Activated CD4-positive, CD25-positive, alpha-beta regulatory T cell treated with anti-CD3 and anti-CD28 coated beads, Interleukin-2, amount 50 U/mL, for 72 hours (primary cell): ENCODE data around the gene ALS2.
"Not testable (repeated sequence)": the region's sequence is repeated elsewhere in the genome, so short reads cannot be mapped to it uniquely, and the experiment has no call there.

Experiments used
- DNase-seq: peaks from one replicate; pipeline ENCODE4 v3.0.0; 2021

Gene ALS2

DNA sequence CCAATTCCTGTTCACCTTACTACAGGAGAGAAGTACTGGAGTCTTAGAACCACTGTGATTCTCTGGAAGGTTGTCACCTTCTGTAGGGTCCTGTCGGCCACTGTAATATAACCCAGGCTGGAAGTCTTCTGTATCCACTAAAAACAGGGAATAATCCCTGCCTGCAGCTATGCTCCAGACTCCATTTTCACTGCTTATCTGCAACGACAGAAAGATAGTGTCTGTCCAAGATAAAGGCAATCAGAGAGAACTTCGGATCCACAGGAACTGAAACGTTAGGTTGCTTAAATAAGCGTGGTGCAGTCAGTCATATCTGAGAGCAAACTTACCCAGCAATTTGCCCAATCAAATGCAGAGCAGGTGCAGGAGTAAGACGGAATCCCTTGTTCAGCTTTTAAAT is 34.2 kb downstream of the ALS2 start:
- no peak for DNase-seq

DNA sequence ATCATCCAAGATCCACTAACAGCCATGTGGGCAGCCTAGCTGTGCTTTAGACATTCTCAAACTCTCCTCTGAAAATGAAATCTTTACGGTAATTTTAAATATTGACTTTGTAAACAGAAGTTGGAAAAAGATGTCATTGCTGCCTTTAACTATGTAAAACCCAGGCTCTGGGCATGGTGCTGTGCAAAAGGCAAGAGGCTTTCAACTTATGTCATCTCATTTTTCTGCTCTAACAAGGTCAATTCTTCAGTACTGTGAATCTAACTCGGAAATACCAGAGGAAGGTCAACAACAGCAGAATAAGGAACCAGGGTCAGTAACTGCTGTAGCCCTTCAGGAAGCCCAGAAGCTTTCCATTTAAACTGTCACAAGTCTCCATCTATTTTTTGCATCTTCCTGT is 45.2 kb downstream of the ALS2 start:
- no peak for DNase-seq

DNA sequence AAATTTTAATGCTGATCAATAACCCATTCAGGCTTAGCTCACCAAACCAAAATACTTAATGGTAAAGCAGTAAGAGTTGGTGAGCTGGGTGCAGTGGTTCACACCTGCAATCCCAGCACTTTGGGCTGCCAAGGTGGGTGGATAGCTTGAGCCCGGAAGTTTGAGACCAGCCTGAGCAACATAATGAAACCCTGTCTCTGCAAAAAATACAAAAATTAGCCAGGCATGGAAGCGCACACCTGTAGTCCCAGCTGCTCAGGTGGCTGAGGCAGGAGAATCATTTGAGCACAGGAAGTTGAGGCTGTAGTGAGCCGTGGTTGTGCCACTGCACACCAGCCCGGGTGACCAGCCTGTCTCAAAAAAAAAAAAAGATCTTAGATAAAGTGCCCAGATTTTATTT is 46.6 kb downstream of the ALS2 start:
- no peak for DNase-seq

DNA sequence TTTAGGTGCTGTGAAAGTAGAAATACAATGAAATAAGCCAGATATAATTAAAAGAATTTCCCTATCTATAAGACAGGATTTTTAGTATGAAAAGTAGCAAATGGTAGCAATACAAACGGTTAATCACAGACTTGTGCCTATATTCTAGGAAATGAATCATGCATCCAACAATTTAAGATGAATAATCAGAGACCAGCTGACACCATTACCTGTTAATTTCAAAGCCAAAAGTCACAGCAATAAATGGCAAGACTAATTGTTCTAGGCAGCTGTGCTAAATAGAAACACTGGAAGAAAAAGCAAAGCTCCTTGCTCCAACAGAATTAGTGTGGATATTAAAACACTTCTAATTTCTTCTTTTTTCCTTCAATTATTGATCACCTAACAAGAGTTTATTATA is 47.2 kb downstream of the ALS2 start:
- DNase-seq, result no peak

DNA sequence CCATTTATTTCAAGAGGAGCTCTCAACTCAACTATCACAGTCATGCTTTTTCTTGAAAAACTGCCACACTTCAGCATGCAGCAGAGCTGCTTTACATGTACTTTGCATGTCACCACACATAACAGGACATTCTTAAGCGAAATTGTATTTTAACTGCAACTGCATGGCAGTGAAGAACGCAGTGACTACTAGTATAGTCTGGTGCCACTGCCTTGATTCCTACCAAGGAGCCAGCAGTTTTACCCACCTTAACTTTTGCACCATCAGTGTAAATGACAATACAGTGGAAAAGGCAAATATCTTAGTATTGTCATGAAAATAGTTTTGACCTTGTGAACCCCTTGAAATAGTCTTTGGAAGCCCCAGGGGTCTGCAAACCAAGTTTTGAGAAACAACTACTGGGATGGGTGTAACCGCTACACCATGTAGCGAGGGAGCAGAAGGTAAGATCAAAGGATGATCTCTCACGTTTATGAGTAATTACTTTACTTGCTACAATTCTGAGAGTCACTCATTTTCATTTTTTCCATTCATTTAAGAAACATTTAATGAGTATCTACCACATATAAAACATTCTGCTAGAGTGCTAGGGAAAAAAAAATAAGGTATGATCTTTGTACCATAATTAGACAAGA is 50.0 kb downstream of the ALS2 start:
- DNase-seq, result no peak

DNA sequence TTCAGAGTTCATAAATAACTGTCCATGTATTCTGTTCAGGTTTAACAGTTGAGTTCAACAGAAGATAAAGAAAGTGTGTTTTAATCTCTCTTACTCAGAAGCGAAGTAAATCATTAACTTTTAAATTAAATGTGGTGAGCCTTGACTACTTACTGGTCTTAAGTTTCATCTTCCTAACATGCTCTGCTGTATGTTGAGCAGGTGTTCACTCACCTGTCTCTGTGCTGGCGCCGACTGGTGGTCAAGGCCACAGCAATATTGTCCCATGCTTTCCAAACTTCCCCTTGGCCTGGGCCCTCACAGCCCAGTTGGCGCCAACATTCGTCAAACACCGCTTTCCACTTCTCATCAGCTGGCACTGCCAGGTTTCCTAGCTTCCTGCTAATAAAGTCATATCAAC is 65.3 kb downstream of the ALS2 start:
- DNase-seq, result no peak

DNA sequence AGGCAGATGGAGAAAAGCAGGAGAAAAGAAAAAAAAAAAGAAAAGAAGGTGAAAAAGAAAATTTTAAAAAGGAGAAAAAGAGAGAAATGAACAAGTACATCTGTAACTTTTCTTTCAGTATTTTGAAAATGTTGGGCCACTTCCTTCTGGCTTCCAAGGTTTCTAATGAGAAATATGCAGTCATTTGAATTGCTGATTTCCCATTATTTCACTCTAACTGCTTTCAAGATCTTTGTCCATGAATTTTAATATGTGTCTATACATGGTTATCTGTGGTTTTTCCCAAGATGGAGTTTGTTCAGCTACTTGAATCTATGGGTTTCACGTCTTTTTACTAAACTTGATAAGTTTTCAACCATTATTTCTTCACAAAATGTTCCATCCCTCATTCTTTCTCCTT is 68.0 kb downstream of the ALS2 start:
- DNase-seq, result no peak

DNA sequence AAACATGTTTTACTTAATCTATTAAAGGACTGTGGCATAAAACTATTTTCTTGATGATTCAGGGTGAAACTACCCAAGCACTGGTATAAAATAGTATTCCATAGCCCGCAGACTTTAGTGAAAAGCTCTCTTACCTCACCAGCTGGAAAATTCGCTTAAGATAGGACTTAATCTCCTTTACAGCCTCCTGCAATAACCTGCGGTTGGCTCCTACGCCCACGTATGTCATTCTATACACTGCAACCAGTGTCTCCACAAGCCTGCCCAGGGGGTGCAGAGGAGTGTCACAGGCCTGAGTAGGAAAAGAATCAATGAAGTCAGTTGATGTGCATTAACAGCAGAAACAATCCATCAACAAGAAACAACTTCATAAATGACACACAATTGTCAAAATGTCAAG is 71.0 kb downstream of the ALS2 start:
- DNase-seq, result no peak

DNA sequence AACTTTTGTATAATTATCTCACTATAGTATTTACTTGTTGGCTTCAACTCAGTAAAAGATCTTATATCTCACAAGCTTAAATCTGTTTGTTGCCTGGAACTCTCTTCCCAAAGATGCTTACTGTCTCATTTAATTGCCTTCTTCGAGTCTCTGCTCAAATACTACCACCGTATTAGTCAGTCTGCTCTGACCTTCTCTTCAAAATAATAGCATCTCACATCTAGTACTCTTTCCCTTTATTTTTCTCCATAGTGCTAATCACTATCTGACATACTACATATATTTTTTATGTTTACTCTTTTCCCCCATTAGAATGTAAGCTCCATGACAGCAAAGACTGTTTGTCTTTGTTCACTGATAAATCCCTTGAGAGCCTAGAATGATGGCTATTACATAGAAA is 71.7 kb downstream of the ALS2 start:
- DNase-seq, result no peak

DNA sequence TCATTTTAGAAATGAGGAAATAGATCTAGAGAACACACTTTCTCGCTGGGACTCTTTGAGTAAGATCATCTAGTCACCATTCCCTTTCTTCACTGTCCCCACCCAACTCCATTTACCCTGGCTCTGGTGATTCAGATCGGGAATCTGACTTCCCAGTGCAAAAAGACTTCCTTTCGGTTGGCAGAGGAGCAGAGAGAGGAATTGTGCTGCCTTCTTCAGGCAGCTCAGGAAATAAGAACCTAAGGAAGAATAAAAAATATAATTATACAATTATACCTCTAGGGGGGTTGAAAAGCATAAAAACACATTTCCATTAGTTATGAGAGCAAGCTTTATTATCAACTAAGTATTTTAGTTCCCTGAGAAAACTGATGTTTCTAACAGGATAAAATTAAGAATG is 73.0 kb downstream of the ALS2 start:
- DNase-seq, result no peak

DNA sequence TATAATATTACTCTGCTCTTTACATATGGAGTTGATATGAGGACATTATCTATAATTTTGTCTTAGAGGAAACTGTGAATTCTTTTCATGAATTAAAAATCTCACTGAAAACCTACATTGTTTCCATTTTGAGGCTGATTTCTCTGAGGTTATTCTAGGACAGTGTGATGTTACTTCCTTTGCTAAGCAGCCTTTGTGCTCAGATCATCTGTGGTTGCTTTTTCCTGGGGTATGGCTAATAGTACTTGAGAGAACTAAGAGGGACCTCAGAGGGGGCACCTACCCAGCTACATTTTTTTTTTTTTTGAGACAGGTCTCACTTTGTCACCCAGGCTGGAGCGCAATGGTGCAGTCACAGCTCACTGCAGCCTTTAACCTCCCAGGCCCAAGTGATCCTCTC is 73.6 kb downstream of the ALS2 start:
- no peak for DNase-seq

DNA sequence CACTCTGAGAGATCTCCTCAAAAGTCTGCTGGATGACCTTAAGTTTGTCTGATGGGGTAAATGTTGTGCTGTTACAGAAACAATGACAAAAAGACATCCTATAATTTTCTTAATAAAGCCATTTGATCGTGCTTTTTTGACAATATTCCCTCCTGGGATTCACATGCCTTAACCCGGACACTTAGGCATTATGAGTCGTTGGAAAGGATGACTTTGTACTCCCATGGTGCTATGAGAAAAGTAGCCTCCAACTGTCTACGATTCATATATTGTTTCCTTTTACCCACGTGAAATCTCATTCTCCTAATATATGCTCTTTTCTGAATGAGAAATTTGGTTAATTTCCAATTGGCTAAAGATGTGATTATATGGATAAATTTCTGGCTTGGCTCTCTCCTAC is 76.2 kb downstream of the ALS2 start:
- DNase-seq, result no peak

DNA sequence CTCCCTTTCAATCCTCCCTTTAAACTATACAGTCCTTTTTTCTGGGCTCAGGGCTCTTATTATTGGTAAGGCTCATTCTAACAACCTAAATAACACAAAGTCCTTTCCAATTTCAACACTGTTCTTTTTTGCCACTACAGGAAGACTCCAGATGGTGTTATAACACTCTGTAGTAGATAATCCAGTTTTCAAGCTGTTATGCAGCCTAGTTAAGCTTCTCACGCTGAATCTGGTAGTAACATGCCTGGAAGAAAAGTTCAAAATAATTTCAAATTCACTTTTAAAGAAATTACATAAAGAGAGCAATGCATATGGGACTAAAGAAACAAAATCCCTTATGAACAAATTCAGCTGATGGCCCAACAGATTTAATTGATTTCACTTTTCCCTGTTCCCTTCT is 79.1 kb downstream of the ALS2 start:
- DNase-seq, result no peak

DNA sequence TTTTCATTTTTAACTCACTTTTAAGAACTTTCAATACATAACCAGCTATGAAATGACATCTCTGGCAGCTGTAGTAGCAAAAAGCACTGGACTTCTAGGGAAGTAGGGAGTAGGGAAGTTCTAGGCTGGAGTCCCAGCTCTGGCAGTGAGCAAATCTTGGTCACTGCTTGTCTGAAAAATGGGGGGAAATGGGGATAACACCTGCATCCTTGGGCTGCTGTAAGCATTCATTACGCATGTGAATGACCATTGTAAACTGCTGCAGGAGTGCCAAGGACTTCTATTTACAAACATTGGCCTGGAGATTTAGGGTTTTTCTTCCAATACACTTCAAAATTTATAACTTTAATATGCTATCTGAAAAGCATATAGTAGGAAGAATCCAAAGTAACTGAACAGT is 81.3 kb downstream of the ALS2 start:
- no peak for DNase-seq

DNA sequence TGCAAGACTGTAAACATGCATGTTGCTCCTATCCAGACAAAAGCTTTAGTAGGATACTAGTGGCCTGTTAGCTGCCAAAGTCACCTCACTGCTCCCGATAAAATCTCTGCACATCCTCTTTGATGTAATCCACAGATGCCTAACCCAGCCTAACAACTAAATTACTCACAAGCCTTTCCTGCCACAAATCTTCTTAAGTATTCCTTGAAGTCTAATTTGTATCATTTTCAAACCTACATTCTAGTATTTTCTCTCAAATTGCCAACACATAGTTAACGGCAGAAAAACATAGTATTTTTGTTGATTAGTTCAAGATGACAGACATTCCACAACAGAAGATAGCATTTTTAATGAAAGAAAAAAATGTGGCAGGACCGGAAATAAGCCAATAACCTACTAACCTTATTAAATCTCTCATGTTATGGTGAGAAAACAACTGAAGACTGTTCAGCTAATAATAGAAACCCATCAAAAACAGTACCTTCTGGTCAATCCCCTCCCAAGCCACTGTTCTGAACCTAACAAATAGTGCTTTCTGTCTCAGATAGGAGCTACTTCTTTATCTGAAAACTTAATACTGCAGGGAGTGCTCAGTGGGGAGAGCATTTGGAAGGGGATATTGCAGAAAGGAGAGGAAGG is 82.0 kb downstream of the ALS2 start, which contains the start of gene MPP4:
Gene MPP4 (minus strand): TSS at position 57 of the 639 bp plus-strand sequence. CDS start 4,690 bp downstream, outside the sequence.
- no peak for DNase-seq

DNA sequence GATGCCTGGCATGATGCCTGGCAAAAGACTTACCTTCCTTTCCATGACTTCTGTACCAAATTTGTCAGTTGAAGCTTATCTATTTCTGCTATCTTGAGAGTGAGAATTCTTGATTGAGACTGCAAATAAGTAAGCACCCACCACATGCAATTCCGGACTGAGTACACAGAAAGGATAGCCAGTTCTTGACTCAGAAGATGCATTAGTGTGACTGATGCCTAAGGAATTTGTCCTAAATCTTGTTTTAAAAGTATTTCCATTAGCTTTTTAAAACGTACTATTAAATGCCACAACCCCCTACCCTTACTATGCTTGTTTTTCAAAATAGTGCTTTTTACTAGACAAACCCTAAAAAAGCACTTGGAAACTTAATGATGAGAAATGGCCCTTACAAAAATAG is 82.8 kb downstream of the ALS2 start:
- no peak for DNase-seq

DNA sequence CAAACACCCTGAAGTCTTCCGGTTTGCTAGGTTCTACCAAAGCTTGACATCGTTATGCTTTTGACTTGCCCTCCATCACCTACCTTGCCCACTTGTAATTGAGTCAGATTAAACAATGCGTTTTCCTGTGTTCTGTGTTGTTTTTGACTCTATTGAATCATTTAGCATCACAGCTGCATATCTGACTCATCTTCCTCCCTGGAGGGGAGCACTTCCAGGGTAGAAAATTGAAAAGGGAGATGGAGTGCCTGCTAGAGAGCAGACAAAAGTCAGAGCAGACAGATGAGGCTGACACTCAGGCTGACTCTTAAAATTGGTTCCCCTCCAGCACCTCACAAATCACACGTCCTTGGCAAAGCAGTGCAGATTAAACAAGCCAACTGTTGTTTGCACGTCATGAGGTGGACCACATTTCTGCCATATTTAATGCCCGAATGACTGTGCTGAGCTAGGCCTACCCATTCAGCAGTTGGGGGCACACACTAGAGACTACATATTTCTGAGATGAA is 84.5 kb downstream of the ALS2 start:
- no peak for DNase-seq

DNA sequence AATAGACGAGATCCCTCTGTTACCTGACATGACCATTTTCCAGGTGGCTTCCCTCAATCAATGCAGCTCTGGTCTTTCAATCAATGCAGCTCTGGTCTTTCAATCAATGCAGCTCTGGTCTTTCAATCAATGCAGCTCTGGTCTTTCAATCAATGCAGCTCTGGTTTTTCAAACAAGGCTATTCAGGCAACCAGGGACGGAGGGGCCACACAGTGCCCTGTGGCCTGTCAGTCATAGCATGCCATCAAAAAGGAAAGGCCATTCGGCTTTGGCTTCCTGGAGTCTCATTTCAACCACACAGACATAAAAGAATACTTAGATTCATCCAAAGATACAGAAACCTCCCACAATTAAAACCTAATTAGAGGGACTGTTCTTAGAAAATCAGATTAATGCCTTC is 95.6 kb downstream of the ALS2 start:
- no peak for DNase-seq

DNA sequence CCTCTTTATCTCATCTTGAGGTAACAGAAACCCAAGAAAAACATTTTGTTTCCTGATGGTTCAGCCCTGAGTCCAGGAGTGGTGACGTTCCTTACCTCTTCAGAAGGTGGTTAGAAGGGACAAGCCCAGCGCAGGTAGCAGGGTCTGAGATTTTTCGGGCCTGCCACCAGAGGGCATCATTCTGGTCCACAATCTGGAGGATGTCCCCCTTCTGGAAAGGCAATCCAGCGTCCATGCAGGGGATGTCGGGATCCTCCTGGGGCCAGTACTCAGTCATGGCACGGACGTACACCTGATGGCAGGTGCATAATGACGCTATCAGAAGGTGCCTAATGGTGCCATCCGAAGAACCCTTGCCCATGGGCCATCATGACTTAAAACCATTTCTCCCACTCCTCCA is 100.0 kb downstream of the ALS2 start:
- no peak for DNase-seq

DNA sequence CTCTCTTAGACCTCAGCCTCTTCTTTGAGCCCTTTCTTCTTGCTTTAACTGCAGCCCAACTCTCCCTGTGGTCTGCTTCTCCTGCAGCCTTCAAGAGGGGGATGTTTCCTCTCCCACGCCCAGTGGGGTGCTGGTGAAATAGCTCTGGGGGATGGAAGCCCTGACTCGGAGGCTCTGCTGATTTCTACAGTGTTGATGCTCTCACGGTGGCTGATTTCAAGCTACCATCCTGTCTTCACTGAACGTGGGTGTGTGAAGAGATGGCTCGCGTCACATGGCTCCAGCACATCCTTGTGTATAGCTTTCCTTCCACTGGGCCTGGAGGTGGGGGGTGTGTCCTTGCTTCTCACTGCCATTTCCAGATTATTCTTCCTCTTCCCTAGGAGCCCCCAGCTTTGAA is 102.3 kb downstream of the ALS2 start:
- no peak for DNase-seq

DNA sequence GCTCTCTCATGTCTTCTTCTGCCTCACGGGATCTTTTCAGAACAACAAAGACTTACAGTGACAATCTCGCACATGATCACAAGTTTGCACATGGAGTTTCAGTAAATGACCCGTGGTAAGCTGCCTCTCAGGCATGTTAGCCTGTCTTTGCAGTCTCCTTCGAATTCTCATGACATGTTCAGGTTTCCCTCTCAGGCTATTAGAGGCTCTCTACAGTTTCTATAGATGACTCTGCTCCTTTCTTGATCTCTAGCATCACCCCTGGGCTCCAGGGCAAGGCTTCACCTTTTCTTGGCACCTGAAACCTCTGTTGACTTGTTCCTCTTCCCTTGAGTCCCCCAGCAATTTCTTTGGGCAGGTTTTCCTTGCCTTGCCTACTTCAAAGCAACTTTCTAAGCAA is 105.3 kb downstream of the ALS2 start:
- no peak for DNase-seq

DNA sequence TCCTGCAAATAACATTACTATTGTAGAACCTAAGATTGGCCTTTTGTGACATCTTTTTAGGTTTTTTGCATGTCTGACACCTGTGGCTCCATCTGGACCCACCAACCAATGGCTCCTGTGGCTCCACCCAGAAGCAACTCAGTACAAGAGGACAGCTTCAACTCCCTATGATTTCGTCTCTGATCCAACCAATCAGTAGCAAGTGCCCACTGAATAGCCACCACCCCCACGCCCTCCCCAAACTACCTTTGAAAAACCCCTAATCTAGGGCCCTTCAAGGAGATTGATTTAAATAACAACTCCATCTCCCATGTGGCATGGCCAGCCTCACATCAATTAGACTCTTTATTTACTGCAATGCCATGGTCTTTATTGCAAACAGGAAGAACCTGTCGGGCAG is 105.9 kb downstream of the ALS2 start:
- DNase-seq, result no peak

DNA sequence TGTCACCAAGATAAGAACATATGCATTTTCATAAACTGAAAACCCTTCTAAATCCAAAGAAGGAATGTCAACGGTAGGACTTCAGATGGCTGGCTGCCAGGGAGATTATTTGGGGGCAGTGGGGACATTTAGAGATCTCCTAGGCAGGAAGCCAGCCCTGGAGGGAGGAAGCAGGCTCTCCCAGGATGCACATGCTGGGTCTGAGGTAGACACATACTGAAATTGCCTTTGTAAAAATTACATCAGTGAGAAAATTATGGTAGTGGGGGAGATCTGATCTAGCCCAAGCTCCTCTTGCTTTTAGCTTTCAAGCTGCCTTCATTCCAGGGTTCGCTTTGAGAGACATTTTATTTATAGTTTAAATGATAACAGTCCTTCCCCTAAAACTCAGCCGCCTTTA is 106.4 kb downstream of the ALS2 start:
- DNase-seq, result no peak

DNA sequence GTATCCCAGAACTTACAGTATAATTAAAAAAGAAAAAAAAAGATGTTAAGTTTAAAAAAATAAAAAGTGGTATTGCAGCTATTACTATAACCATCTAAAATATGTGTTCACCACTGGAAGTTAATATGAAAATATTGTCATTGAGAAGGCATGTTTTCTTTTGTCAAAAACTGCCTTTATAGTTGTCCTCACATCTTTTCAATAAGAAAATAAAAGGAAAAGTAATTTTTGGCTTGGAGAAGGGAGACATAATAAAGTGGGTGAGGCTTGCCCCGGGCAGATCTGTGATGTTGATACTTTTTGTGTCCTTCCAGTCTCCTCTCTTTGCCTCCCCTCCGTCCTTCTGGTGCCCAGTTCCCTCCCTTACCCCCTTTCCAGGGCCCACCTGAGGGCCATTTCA is 107.2 kb downstream of the ALS2 start:
- no peak for DNase-seq

DNA sequence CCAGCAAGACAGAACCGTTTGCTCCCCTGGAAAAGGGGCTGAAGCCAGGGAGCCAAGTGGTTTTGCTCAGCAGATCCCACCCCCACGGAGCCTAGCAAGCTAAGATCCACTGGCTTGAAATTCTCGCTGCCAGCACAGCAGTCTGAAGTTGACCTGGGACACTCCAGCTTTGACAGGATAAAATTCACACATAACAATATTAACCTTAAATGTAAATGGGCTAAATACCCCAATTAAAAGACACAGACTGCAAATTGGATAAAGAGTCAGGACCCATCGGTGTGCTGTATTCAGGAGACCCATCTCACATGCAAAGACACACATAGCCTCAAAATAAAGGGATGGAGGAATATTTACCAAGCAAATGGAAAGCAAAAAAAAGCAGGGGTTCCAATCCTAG is 109.5 kb downstream of the ALS2 start:
- not testable (repeated sequence) for DNase-seq
